Cardiac fibroblast (primary cell): ENCODE results near the gene ITGB3.

Source experiments
- DNase-seq, 2 donors: peaks; one replicate each; pipeline versions ENCODE4 v3.0.0 to v3.0.0-alpha.2; 2010; ENCODE audit warnings: low read depth in 2 of 2
- H3K4me3 ChIP-seq, 2 donors: replicated peaks in 1 of 2; 1 replicate in 1 of 2; 2 replicates in 1 of 2; pipeline ENCODE4 v1.5.1; 2011; ENCODE audit warnings: low read depth in 2 of 2, low read length in 2 of 2, mild to moderate bottlenecking in 2 of 2, moderate library complexity in 1 of 2
- CTCF ChIP-seq: IDR thresholded peaks from one replicate; pipeline ENCODE4 v1.5.1; 2011; ENCODE audit warnings: low read depth, mild to moderate bottlenecking, low read length, inconsistent platforms

Gene ITGB3

GRCh38 chr17:47227862-47228261 lies 25.8 kb upstream of the ITGB3 start:
- H3K4me3 ChIP-seq: no peak overlapping the region
- no peak for TF ChIP-seq CTCF
- no peak for DNase-seq

- H3K4me3 ChIP-seq: no peak overlapping the region
- peak; percentile 100 for TF ChIP-seq CTCF
- DNase-seq: peak; percentile 97 to 98
These were observed 23.8 kb upstream of the ITGB3 start for GRCh38 chr17:47229535-47230443.

- no peak for TF ChIP-seq CTCF
These were observed 22.8 kb upstream of the ITGB3 start for GRCh38 chr17:47230864-47231263.

GRCh38 chr17:47231334-47231733 lies 22.3 kb upstream of the ITGB3 start:
- H3K4me3 ChIP-seq: no peak overlapping the region
- DNase-seq: no peak
- TF ChIP-seq CTCF: no peak

More at GRCh38 chr17:47230864-47231263, 22.8 kb upstream of the ITGB3 start:
- H3K4me3 ChIP-seq: no peak overlapping the region
- no peak for DNase-seq

GRCh38 chr17:47231866-47232265 lies 21.8 kb upstream of the ITGB3 start:
- DNase-seq: no peak
- no peak for TF ChIP-seq CTCF
- H3K4me3 ChIP-seq: no peak overlapping the region

- no peak overlapping the region for H3K4me3 ChIP-seq
- no peak for DNase-seq
- no peak for TF ChIP-seq CTCF
These were observed 21.2 kb upstream of the ITGB3 start for GRCh38 chr17:47232465-47232864.
